D721Med (cell line): Measurements from ENCODE around the gene MRPS33.
A peak's percentile ranks its signal among the peaks of the same experiment; 100 is the strongest.

Experiments used
- DNase-seq: peaks from one replicate; pipeline ENCODE4 v3.0.0; 2011; ENCODE audit warnings: low spot score; ENCODE audit not compliant: insufficient read length
- FAIRE-seq: peaks from 2 replicates; lab custom pipeline; 2011; peaks lifted over from hg19 to GRCh38; lab: Jason Lieb, UNC
- CTCF ChIP-seq: IDR thresholded peaks from 2 replicates; pipeline ENCODE4 v1.5.1; 2012; ENCODE audit warnings: mild to moderate bottlenecking, control low read depth; ENCODE audit not compliant: insufficient read depth; ENCODE audit errors: missing control alignments

Gene MRPS33

DNA sequence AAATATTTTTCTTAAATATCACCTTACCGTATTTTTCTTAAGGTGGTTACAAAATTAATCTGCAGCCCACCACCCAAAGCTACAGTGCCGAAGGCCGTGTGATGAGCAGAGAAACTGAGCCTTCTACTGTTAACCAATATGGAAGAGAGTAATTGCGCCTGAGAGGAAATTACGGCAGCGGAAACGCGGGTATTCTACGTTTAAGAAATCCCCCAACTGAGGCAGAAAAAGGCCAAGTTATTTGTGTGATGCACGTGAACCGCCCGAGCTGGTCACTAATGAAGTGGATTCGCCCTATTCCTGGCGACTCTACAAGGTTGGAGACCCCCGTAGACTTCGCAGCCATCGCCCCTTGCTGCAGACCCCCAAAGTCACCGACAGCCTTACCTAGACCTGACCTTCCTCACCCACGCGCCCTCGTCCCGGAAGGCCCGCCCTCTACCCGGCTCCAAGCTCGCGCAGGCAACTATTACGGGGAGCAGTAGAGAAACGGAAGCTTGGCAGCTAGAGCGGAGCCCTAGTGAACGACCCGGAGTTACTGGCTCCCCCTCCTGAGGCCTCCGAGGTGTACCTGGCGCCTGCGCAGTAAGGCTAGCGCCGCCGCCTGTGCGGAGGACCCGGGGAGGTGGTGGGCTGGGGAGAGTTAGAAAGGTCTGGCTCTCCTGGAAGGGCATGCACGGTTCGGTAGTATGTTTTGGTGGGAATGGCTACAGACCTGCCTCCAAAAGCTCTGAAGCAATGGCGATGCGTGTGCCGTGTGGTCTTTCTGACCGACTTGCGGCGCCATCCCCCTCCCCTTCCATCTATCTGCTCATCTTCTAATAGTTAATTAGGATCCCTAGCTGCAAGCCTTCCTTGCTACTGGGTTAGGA is at the start of gene MRPS33:
Gene MRPS33, minus strand, starts transcription at position 429 of the 872 bp plus-strand sequence. CDS start 4,319 bp downstream, outside the sequence.
- peak; percentile 58 for DNase-seq
- TF ChIP-seq CTCF = peak; percentile 88

GRCh38 chr7:141057788-141058187 is 43.0 kb upstream of the MRPS33 start:
- DNase-seq = no peak
- no peak for TF ChIP-seq CTCF
- FAIRE-seq = no peak

More for the DNA sequence above, at the start of gene MRPS33:
- no peak for FAIRE-seq

DNA sequence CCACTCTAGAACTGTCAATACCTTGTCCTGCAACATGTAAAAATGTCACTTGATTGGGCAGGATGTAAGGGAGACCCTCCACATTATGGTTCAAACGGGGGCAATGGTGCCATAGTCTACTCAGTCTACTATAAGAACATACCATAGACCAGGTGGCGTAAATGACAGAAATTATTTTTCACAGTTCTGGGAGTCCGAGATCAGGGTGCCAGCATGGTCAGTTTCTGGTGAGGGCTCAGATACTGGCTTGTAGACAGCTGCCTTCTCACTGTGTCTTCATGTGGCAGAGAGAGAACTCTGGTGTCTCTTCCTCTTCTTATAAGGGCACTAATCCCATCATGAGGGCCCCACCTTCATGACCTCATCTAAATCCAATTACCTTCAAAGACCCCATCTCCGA is 40.4 kb upstream of the MRPS33 start:
- DNase-seq = no peak
- no peak for FAIRE-seq
- TF ChIP-seq CTCF = no peak

- TF ChIP-seq CTCF = no peak
- FAIRE-seq (no peak), DNase-seq (no peak)
These were observed 38.9 kb upstream of the MRPS33 start for GRCh38 chr7:141053626-141054025.

GRCh38 chr7:141045842-141046620 is 31.3 kb upstream of the MRPS33 start:
- no peak for TF ChIP-seq CTCF
- FAIRE-seq (no peak), DNase-seq (no peak)

GRCh38 chr7:141045126-141045841 is 30.5 kb upstream of the MRPS33 start:
- DNase-seq (no peak), FAIRE-seq (no peak)
- no peak for TF ChIP-seq CTCF
